SK-N-SH (cell line): ENCODE results near the gene NIPA2.

Experiments used
- CTCF ChIP-seq: fragments of 200-600 bp; sonication (generic); IDR thresholded peaks from 2 replicates; pipeline ENCODE4 v1.6.1; 2017; ENCODE audit warnings: antibody characterized with exemption, mild to moderate bottlenecking, moderate library complexity
- FOXM1 ChIP-seq: IDR thresholded peaks from 2 replicates; pipeline ENCODE4 v1.4.0; 2012; ENCODE audit warnings: low read depth, mild to moderate bottlenecking
- RCOR1 ChIP-seq: fragments of 150-350 bp; IDR thresholded peaks from 2 replicates; pipeline ENCODE4 v1.6.1; 2017; ENCODE audit warnings: antibody characterized with exemption, low read length

DNA sequence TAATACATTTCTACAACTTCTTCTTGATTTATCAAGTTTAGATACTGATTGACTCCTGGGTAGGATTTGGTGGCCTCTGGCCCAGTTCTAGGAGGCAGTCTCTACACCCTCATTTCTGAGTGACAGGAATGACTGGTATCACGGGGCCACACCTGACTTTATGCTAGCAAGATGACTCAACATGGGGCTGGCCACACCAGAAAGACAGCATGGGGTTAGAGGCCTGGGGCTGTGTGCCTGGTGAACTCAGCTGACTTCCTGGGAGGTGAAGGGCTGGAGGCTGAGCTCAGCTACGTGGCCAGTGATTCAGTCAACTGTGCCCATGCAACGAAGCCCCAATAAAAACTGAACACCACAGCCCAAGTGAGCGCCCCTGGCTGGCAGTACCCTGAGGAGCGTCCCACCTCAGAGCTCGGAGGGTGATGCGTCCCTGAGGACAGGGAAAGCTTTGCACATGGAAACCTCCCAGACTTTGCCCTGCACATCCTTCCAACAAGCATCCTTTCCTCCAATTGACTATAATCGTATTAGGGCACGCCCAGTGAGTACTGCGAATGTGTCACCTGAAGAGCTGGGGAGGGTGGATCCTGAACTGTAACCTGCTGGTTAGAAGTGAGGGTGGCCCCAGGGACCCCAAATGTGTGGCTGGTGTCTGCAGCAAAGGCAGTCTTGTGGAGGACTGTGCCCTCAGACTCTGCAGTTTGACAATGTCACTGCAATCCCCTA lies 57.2 kb downstream of the NIPA2 start:
- TF ChIP-seq CTCF, result no peak
- TF ChIP-seq FOXM1, result no peak
- TF ChIP-seq RCOR1, result no peak
